GM21737 (cell line): ENCODE data around the gene ENDOU.
A peak's percentile ranks its signal among the peaks of the same experiment; 100 is the strongest.

Experiments
- ATAC-seq: cut with Tn5 transposase; IDR thresholded peaks from one replicate; pipeline ENCODE4 v1.9.1; 2021; ENCODE audit warnings: mild to moderate bottlenecking, moderate library complexity; ENCODE audit not compliant: unreplicated experiment

The ENDOU gene

DNA sequence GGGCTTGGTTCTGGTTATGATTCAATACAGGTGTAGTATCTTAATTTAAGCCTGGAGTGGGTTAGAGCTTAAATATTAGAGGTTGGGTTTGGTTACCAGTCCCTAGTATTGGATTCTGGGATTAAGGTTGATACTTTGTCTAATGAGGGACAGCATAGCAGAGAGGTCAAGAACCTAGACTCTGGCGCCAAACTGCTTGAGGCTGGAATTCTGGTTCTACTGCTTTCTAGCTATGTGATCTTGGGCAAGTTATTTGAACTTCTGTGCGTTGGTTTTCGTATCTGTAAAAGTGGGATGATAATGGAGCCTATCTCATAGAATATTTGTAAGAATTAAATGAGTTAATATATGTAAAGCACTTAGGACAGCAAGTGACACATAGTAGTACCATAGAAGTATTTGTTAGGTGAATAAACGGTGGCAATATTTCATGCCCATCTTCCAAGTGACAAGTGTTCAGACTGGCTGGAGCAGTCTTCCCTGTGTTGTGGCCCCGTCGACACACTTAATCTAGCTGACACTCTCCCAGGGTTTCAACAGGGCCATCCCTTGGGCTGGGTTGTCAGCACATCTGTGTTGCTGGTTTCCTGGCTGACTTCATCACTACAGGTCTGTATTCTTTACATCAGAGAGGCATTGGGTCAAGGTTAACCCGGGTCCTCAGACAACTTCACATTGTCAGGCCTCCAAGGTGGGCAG is 3.0 kb downstream of the ENDOU start:
- no peak for ATAC-seq

DNA sequence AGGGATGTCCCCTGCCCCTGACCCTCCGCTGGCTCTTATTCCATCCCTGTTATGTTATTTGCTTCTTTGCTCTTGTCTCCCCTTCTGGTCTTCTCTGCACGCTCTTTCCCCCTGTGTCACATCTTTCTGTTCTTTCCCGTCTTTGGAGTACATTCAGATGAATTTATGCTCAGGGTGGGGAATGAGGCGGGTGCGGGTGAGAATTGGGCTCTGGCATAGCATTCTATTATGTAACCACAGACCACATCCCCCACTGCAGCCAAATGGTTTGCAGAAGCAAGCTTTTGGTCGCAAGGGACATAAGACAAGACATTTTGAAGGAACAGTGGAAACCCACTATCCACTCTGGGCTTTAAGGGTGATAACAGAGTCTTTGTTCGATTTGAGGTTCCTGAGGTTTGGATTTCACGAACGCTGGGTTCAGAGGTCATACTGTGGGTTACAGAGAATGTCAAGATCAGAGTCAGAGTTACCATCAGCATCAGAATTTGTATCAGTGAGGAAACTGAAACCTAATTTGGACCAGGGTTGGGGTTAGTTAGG is 3.8 kb downstream of the ENDOU start:
- ATAC-seq: no peak

DNA sequence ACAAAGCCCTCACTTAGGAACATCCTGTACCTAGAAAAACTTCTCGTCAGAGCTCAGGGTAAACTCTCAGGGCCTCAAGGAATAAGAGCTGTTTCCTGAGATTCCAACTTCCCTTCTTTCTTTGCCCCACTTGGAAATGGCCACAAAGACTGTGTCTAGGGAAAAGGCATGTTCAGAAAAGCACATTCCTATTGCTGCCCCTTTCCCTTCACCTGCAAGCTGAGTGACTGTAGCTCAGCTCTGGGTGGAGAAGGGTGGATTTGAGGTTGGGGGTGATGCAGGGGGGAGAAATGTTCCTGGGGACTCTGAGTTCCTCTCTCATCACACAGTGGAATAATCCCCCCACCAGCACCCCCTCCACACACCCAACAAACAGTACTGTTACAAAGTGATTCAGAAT is 6.8 kb downstream of the ENDOU start:
- no peak for ATAC-seq

DNA sequence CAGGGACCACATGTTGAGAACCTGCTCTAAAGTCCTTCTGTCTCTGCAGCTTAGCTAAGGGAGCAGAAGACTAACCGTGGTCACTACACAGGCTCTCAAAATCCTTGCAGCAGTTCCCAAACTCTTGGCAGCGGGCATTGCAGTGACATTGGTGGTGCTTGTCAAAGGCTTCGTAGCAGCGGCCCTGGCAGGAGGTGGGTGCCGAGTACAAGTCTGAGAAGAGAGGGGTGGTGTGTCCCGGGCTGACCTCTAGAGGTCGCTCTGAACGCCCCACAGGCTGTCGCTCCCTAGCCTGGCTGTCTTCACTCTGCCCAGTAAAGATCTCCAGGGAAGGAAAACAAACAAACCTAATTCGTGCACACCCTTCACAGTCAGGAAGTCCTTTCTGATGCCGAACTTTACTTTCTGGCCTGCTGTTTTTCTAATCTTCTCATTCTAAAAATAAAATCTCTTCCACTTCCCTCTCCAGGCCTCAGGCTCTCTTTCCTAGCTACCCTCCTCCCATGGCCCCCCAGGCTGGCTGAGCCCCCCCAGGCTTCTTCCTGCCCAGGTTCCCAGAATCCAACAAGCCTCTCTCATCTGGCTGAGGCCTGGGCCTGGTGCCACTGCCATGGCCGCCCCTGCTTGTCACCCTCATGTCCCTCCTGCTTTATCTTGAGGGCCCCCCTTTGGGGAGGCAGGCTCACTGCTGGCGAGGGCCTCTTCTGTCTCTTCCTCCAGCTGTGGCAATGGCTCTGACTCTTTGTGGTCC is 7.7 kb downstream of the ENDOU start:
- ATAC-seq: no peak

DNA sequence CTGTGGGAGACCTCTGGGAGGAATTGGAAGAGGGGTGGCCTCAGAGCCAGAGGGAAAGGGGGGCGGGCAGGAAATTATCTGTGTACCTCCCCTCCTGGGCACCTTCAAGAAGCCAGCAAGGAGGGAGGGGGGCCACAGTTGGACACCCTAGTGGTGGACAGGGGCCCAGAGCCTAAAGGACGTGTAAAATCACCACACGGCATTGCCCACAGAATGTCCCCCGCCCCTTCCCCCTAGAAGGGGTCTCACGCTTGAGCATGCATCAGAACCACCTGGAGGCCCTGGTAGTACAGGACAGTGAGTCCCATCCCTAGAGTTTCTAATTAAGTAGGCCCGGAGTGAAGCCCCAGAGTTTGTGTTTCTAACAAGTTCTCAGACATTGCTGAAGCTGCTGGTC is 8.2 kb downstream of the ENDOU start:
- ATAC-seq: no peak

DNA sequence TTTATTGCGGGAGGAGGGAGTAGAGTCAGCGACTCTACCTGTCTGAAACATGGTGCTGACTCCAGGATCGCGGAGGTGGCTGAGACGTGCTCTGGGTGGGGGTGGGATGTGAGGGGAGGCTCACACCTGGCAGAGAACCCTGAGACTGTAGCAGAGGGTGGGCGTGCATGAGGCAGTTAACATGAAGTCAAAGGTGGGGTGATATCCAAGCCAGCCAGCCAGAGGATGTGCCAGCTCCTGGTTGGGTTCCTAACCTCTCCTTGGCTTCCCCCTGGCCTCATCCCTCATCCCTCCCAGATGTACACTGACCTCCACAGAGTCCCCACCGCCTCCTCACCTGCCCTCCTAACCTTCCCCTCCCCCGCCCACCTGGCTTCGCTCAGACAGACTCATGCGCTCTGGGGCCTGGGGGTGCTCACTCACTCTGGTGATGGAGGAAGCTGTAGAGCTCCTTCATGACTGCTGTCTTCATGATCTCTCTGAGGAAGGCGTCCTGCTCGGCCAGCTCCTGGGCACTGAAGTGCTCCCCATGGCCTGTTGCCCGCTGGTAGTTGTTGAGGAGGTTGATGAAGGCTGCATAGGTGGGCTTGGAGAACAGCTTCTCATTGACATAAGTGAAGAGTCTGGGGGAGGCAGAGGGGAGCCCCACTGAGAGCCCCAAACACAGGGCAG is 9.3 kb downstream of the ENDOU start:
- ATAC-seq: no peak

DNA sequence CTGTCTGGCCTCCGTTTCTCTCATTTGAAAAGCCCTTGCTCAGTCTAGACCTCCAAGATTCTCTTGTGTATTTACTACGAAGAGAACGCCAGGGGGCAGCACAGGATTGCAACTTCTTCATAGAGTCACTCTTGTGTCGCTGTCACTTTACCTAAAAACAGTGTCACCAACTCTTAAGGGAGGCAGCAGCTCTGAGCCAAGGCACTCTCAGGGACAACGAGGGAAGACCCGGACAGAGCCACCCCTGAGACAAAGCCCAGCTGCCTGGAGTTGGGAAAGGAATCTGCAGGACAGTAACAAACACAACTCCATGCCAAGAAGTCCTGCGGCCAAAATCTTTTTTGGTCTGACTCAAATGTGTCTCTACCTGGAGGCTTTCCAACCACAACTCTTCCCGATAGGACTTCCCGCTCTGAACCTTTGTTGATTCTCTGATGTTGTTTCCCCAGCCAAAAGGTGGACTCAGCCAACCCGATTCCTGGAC is 9.9 kb downstream of the ENDOU start:
- ATAC-seq: peak; percentile 70

DNA sequence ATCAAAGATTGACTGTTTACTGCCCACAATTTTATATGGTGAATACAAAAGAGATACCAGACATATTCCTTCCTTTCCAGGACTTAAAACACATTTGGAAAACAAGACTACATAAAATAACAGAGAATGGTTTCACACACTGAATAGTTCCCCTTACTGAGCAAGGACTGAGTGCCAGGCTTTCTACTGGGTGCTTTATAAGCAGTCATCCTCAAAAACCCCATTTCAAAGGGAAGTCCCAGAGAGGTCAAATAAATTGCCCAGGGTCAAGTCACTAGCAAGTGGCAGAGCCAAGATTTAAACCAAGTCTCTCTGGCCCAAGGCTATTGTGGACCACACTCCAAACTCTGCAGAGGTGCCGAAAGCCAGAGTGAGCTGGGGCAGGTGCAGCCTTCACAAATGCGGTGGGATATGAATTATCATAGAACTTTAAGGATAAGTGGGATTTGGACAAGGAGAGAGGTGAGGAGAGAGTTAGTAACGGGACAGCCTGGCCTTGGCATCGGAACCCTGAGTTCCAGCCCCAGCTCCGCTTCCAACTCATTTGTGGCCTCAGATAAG is 10.4 kb downstream of the ENDOU start:
- ATAC-seq: no peak

DNA sequence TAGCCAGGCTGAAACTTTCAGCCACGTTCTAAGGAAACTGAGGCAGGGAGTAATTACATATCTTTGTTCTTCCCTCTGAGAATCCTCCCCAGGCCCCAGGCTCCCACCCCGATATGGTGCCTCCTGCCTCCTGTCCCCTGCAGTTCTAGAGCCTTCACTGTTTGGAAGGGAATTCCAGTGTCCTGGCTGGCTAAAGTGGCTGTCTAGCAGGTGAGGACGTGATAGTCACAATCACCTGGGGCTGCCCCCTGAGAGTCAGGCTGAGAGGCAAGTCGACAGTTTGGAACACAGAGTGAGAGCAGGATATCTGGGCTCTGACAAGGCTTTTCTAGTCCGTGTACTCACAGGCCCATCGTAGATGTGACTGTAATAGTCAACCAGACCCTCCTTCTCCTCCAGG is 13.1 kb downstream of the ENDOU start:
- no peak for ATAC-seq

DNA sequence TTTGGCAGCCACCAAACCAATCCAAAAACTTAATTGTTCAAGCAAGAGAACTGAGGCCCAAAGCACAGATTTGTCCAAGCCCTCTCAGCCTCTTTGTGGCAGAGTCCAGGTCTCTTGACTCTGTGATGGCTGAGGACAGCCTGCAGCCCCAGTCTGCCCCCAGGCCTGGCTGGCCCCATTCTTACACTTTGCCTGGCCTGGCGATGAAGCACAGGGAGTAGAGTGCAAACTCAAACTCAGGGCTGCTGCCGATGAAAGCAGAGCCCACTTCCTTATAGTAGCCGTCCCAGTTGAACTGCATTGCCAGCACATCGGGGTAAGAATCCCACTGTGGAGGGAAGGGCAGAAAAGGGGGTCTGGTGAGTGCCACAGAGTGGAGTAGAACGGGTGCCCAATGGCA is 13.8 kb downstream of the ENDOU start:
- no peak for ATAC-seq

DNA sequence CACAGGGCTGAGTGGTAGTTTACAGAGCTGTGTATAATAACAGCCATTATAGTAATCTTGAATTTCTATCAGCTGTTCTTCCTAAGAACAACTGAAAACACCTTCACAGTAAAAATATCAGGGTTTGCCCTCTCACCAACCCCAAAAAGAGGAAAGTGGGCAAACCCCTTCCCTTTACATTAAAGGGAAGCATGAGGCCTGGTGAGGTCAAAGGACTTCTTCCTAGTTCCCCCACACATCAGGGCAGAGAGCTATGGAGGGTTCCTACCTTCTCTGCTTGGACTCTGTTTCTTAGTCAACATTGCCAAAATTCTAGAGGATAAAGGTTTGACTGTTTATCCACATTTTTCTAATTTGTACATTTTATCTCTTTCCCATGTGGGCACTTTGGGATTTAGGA is 15.0 kb downstream of the ENDOU start:
- ATAC-seq: no peak

DNA sequence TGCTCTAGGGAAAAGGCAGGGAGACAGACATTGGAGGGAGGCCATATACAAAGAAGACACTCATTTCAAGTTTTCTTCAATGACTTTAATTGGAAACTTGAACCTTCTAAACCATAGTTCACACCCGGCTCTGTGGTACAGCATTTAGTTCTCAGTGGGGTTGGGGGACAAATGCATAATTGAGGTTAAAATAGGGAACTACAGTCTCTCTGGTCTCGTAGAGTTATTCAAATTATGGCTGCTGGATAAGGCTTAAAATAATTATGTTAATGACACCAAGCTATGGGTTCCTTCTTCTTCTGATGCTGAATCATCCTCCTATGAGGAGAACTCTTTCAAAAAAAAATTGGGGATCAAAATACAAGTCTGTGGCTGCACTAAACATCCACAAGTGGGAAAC is 15.6 kb downstream of the ENDOU start:
- no peak for ATAC-seq

DNA sequence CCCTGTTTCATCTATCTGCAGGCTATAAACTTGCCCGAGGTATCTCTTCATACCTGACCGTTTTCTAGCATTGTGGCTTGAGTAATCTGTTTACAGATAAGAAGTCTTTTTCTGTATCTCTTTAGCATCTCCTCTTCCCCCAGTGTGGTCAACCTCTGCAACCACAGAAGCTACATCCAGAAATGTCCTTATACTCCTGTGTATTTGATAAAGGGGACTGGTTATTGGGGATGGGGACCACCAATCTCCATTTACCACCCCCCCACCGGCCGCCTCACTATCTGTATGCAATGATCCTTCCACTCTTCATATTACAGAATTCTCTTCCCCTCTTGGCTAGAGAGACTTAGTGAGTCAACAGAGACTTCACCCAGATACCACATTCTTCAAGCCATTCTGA is 16.1 kb downstream of the ENDOU start:
- ATAC-seq: no peak

DNA sequence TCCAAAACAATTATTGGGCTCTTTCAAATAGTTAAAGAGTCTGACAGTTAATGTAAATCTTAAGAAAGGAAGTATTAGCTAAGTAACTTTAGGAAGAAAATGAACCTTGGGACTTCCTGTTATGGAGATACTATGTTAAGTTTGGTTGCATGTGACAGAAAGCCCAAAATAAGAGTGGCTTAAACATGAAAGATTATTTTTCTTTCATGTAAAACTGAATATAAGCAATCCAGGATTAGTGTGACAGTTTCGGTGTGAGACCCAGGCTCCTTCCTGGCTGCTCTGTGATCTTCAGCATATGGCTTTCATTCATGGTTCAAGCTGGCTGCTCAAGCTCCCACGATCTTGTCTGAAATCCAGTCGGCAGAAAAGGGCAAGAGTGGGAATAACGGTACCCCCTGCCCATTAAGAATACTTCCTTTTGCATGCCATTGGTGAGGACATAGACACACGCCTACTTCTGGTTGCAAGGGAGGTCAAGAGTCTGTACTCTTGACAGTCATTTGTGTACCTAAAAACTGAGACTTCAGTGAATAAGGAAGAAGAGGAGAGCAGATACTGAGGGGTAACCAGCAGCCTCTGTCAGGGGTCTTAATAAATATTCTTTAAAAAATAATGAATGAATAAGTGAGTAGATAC is 17.3 kb downstream of the ENDOU start:
- no peak for ATAC-seq

DNA sequence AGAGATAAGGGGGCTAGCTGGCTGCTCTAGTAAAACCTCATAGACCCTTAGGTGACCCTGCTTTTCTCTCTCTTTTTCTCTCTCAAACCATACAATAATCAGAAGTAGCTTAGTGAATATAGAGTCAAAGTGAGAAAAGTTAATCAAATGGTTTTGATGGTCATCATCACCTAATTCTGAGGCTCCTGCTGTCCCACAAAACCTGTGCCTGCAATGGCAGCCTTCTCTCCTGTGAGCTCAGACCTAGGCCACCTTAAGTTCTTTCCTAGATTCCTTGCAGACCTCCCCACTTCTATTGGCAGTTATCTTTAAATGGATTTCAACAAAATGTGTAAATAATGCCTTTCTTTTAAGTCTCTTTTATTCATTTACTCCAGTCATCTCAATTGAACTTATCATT is 17.9 kb downstream of the ENDOU start:
- no peak for ATAC-seq

DNA sequence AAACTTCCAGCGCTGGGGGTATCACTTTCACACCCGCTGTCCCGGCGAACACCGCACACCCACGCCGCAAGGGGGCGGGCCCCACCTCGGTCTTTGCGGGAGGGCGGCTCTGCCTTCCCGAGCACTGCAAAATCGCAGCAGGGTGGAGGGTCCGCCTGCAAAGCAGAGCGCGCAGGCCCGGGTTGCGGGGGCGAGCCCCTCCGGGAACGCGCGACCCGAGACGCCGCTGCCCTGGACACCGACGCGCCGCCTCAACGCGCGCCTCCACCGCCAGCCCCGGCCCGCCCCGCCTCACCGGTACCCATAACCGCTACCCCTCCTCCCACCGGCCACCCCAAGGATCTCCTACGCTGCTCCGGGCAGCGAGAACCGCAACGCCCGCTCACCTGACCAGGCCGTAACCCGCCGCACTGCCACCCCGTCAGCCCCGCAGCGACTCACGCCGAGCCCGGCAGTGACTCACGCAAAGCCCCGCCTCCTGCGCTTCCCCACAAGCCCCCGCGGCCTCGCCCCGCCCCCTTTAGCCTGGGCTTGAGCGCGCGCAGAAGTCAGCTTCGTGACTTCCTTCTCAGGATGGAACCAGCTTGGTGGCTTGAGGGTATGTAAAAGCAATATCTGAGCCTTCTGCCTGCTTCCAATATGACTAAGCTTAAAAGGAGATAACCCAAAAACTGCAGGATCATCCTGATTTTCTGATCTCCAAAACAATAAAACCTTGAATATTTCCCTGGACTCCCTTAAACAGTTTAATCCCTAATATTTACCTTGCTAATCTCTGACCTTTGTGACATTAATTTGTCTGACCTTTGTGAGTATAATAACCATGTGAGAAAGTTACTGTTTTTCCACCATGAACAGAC is 19.5 kb downstream of the ENDOU start, which contains the start of gene RPAP3:
Gene RPAP3 (minus strand): TSS at position 465 of the 860 bp plus-strand sequence. CDS start 3,190 bp downstream, outside the sequence.
- ATAC-seq: peak; percentile 80

DNA sequence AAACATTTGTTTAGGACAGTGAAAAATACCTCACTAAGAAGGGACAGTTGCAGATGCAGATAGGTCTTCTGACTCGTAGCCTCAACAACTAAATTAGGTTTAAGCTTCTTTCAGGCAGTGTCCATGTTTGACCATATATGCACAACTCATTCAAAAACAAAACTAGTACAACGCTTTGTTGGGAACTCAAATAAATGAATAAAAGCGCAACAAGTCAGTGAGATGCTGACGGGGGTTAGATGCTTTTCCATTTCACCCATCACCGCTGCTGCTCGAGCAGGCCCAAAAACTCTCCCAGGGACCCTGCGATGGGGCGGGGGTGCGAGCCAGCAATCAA is 20.1 kb downstream of the ENDOU start:
- no peak for ATAC-seq

DNA sequence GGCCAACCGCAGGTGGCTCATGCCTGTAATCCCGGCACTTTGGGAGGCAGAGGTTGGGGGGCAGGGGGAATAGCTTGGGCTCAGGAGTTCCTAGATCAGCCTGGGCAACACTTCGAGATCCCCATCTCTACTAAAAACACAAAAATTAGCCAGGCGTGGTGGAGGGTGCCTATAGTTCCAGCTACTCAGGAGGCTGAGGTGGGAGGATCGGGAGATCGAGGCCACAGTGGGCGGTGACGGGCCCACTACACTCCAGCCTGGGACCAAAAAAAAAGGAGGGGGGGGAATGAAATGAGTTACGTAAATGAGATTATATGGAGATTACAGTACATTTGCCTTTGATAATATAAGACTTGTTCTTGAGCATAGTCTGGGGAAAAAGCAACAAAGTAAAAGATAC is 20.6 kb downstream of the ENDOU start:
- ATAC-seq: no peak

DNA sequence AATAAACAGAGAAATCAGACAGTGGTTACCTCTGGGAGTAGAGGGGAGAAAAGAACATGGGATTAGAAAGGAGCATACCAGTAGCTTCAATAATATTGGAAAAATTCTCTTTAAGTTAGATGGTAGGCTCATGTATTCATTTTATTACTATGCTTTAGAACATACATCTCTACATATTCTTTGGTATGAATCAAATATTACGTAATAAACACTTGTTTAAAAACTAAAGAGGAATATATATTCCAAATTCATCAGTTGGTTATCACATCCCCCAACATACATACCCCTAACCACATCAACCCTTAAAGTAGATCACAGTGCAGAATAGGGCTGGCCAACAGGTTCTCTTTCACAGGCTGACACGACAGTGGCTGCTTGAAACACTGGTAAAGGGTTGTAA is 25.0 kb downstream of the ENDOU start:
- no peak for ATAC-seq

DNA sequence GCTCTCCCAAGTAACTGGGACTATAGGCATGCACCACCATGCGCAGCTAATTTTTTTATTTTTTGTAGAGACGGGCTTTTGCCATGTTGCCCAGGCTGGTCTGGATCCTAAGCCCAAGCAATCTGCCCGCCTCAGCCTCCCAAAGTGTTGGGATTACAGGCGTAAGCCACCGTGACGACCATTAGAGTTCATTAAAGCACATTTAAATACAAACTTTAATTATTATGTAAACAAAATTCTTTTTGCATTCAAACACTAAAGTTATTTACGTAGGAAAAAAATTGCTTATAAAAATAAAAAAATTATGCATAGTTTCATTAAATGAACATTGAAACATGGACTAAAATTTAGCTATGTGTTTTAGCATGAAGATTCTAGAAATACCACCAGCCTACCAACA is 26.7 kb downstream of the ENDOU start:
- ATAC-seq: no peak
